Stimulated activated CD4-positive, alpha-beta T cell treated with anti-CD3 and anti-CD28 coated beads, Interleukin-1b, Interleukin-23, amount 100 ng/mL, for 4 hours (primary cell): Measurements from ENCODE around the gene PTDSS2.
"Not testable (repeated sequence)": the region's sequence is repeated elsewhere in the genome, so short reads cannot be mapped to it uniquely, and the experiment has no call there.

Experiments used
- DNase-seq, 2 donors: peaks; one replicate each; pipeline ENCODE4 v3.0.0-alpha.2; 2020; ENCODE audit warnings: low read depth in 2 of 2

Gene PTDSS2

DNA sequence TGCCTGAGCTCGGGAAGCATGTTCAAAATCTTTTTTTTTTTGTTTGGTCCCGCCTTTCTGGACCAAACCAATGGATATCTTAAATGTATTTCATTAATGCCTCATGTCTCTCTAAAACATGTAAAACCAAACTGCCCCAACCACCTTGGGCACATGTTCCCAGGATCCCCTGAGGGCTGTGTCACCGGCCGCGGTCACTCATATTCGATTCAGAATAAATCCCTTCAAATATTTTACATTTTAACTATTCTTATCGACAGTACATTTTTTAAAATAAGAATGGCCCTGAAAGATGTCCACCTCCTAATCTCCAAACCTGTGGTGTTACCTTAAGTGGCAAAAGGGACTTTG, 54.9 kb downstream of the PTDSS2 start:
- DNase-seq, result no peak

DNA sequence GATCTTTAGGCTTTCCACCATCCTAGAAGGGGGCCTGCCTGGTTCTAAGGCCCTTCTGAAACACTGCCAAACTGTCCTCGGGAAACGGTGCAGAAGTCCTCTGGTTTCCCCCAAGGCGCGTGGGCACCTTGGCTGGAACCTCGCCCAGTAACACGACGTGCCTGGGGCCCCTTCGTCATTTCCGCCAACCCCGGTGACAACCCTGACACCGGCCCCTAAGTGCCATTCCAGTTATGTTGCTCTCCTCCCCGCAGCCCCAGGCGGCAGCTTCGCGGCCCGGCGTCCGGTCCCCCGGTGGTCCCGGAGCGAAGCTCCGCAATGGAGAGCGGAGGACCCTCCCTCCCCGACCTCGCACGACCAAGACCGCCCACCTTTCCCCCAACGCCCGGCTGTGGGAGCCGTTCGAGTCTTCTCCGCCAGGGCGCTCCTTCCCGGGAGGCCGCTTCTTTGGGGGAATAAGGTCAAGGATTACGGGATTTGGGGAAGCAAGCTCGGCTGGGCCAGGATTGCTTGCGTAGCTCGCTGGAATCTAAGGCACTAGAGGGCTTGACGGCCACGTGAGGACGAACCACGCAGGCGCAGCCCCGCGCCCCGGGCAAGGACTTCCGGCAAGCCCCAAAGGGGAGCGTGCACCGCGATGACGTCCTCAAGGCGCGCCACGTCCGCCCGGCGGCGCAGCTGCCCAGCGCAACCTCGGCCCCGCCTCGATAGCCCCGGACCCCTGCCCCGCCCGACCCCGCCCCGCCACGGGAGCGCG, 56.3 kb downstream of the PTDSS2 start:
- peak; percentile 96 to 97 for DNase-seq

DNA sequence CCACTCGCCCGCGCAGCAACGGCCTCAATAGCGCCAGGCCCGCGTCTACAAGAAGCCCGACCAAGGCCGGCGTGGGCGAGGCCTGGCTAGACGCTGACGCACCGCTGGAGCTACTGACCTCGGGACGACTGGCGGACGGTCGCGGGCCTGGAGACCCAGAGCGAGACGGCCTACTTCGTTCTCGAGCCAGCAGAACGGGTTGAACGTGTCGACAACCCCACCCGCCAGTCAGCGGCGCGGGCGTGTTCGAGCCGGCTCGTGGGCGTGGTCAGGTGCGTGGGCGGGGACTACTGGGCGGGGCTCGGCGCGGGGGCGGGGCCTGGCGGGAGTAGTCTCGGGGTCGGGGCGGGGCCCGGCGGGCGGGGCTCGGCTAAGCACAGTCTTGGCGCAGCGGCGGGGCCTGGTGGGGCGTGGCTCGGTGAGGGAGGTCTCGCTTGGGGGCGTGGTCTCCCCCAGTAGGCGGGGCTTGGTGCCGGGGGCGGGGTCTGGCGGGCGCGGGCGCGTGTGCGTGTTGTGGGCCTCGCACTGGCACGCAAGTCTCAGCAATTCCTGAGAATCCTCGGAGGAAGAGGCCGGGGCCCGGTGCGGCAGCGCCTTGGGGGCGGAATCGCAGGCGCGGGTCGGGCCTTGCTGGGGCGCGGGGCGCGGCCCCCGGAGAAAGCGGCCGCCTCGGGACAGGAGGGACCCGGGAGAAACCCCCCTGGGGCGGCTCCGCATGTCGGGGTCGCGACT, 57.1 kb downstream of the PTDSS2 start, which contains the start of gene RNH1:
Gene RNH1 (minus strand): TSS at position 248 of the 732 bp plus-strand sequence. CDS start 5,080 bp downstream, outside the sequence.
- peak; percentile 100 for DNase-seq

DNA sequence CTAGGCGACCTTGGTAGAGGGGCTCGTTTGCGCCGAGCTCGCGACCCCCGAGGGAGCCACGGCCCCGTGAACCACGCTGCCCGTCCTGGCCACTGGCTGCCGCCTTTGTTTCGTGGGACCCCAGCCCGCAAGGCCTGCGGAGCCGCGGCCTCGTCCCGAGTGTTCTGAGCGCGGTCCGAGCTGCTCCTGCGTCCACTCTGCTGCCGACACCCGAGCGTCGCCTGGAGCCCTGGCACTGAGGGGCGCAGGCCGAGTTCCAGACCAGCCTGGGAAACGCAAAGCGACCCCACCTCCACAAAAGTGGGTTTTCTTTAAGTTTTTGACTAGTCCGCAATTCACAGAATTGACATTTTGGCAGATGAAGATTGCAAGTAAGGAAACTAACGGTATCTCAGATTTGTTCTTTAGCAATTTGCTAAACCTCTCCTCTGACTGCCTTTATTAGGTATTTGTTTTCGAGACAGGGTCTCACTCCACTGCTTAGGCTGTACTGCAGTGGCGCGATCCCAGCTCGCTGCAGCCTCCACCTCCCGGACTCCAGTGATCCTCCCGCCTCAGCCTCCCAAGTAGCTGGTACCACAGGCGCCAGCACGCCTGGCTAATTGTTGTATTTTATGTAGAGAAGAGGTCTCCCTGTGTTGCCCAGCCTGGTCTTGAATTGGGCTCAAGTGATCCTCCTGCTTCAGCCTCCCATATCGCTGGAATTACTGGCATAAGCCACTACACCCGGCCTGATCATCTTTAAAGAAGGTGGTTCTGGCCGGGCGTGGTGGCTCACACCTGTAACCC, 57.8 kb downstream of the PTDSS2 start:
- no peak for DNase-seq

GRCh38 chr11:508956-509355, 58.9 kb downstream of the PTDSS2 start:
- no peak for DNase-seq

DNA sequence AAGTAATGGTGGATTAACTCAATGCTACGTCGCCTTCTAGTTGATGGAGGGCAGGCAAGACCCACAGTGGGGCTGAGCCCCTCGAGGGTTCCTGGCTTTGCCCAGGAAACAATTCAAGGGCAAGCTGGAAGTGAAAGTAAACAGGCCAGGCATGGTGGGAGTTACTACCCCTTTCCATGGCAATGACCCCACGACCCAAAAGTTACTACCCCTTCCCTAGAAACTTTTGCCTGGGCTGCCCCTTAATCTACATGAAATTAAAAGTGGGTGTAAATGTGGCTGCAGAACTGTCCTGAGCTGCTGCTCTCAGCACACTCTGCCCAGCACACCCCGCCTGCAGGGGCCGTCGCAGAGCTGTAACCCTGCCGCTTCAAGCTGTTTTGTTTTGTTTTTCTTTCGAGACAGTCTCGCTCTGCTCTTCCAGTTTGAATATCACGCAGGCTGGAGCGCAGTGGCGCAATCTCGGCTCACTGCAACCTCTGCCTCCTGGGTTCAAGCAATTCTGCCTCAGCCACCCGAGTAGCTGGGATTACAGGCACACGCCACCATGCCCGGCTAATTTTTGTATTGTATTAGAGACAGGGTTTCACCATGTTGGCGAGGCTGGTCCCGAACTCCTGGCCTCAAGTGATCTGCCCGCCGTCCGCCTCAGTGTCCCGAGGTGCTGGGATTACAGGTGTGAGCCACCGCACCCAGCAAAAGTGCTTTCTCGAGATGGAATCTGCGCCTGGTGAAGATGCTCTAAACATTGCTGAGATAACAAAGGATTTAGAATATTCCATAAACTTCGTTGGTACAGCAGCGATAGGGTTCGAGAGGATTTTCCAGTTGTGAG, 62.9 kb downstream of the PTDSS2 start:
- DNase-seq, result no peak

DNA sequence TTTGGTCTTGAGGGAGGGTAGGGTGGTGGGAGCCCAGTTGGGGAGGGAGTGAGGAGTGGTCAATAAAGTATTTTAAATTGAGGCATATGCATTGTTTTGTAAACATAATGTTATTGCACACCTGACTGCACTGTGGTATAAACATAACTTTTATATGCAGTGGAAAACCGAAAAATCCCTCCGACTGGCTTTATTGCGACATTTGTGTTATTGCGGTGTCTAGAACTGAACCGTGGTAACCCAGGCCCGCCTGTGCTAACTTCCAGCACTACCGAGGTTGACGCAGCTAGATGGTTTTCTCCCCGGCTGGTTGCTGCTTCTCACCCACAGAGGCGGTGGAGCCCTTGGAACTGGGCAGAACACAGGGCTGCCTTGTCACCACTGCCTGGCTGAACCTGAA, 64.5 kb downstream of the PTDSS2 start:
- no peak for DNase-seq

DNA sequence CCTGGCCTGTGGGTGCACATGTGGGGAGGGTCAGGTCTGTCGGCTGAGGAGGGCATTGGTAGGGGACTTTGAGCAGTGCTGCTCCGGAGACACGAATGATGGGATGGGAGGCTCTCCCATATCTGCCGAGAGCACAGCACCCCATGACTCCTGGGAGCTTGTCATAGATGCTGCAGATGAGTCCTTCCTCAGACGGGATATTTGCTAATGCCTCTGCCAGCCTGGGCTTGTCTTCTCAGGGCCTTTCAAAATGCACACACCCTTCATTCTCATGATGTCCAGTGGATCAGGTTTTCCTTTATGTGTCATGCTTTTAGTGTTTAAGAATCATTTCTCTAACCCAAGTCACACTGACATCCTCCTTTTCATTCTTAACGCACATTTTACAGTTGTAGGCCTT, 65.1 kb downstream of the PTDSS2 start:
- DNase-seq, result no peak

GRCh38 chr11:516400-516799, 66.3 kb downstream of the PTDSS2 start:
- DNase-seq, result no peak

GRCh38 chr11:516918-517685, 67.0 kb downstream of the PTDSS2 start:
- not testable (repeated sequence) for DNase-seq

DNA sequence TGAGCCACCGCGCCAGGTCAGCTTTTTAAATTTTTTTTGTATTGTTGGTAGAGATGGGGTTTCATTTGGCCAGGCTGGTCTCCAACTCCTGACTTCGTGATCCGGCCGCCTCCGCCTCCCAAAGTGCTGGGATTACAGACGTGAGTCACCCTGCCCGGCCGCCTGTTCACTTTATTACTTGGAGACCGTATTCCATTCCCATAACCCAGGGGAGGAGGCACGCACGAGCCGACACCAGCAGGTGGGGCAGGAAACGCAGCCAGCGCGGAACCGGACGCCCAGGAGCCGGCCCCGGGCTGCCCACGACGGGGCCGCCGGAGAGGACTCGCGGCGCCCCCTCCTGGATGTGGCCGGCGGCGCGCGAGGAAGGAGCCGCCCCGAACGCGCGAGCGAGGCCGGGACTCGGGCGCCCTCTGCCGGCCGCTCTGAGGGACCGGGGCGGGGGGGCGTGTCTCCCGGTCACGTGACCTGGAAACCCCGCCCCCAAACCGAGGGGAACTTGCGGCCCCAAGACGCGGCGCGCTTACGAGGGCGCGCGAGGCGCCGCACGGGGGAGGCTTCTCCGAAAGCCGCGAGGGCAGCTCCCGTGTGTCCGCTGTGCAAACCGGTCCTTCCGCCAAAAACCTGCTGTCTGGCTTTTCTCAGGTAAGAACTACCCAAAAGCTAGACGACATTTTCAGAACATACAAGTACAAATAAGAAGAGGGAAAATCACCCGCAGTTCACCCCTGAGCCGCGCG, 68.6 kb downstream of the PTDSS2 start:
- peak; percentile 88 to 89 for DNase-seq

- no peak for DNase-seq
These were observed 70.5 kb downstream of the PTDSS2 start for GRCh38 chr11:520428-521176.

GRCh38 chr11:521177-521688, 71.2 kb downstream of the PTDSS2 start:
- DNase-seq, result no peak

- no peak for DNase-seq
These were observed 76.1 kb downstream of the PTDSS2 start for GRCh38 chr11:526192-526591.

- DNase-seq, result no peak
These were observed 78.2 kb downstream of the PTDSS2 start for GRCh38 chr11:528166-528814.

DNA sequence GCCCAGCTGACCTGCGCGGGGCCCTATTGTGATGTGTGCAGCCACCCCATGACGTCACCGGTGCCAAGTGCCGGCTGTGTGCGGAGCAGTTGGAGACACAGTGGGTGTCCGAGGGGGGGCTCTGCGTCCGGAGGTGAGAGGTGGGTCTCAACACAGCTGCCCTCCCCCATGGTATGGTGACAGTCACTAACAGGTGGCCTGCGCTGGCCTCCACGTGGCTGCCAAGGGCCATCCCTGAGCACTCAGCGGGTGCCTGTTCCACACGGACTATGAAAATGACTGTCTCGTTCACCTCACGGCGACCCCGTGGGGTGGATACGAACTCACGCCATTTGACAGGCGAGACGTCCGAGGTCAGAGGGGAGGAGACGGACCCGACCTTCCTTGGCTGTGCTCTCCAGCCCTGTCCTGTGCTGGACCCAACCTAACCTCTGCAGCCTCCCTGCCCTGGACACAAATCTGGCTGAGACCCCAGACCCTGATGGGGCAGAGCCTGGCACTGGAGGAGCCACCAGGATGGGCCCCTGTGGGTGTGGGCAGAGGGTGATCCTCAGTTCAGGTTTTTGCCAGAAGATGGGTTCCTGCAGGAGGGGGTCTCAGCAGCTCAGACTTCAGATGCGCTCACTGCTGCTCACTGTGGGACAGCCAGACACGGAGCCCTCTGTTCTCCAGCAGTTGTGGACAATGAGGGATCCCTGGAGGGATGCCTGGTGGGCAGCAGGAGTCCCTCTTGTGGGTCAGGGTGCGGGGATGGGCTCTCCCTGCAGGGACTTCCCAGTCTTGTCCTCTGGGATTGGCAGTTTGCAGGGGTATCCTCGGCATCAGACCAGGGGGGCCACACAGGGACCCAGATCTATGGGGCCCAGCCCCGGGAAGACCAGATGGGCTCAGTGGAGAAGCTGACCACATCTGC, 79.0 kb downstream of the PTDSS2 start:
- DNase-seq, result no peak

DNA sequence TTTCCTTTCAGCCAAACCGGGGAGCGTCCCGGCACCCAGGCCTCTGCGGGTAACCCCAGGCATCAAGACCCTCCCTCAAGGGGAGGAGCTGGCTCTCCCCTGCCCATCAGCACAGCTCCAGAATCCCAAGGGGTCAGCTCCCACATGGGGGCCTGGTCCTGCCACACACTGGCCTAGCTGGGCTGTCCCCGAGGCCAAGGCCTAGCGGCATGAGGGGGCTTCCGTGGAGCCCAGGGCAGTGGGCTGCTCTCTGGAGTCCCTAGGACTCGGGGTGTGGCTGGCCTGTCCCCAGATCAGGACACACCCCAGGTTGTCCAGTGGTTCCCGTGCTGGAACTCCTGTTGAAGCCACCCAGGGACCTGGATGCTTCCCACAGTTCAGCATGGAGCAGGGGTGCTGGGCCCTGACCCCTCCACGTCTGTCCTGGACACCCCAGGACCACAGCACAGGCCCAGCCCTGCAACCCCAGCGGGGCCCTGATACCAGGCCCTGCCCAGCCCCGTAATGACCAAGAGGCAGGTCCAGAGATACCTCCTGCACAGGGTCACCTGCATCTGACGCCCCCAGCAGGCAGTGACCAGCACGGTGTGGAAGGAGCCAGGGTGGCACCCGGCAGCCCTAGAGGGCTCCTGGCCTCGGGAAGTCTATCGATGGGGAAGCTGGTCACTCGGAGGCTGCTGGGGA, 79.8 kb downstream of the PTDSS2 start:
- DNase-seq, result no peak
